A673 (cell line): ENCODE results near the gene PHF12.

Experiments
- CTCF ChIP-seq: fragments of 300-800, 200-600 bp; sonication (generic); conservative IDR thresholded peaks from 2 replicates; pipeline ENCODE4 v1.5.1; 2017; ENCODE audit warnings: low read depth, mild to moderate bottlenecking, antibody characterized with exemption, low read length, moderate library complexity, mixed read lengths
- EZH2 ChIP-seq: fragments of 200-600 bp; sonication (generic); IDR thresholded peaks from 2 replicates; pipeline ENCODE4 v1.6.1; 2017; ENCODE audit warnings: borderline replicate concordance, low read depth, mild to moderate bottlenecking, mixed read lengths, antibody characterized with exemption, low read length; ENCODE audit not compliant: poor library complexity, severe bottlenecking

GRCh38 chr17:28951991-28952975 lies 965 bp upstream of the PHF12 start:
- TF ChIP-seq CTCF (no peak), EZH2 (no peak)
